UCSD-AML1 (cell line): ENCODE results near the gene RPS17.
"Not testable (repeated sequence)": the region's sequence is repeated elsewhere in the genome, so short reads cannot be mapped to it uniquely, and the experiment has no call there.

ENCODE experiments used
- DNase-seq: peaks from one replicate; lab custom pipeline; 2025; ENCODE audit not compliant: unreplicated experiment; lab: John Stamatoyannopoulos, UW

Gene RPS17

GRCh38 chr15:82513587-82513986 lies 26.7 kb downstream of the RPS17 start:
- not testable (repeated sequence) for DNase-seq

DNA sequence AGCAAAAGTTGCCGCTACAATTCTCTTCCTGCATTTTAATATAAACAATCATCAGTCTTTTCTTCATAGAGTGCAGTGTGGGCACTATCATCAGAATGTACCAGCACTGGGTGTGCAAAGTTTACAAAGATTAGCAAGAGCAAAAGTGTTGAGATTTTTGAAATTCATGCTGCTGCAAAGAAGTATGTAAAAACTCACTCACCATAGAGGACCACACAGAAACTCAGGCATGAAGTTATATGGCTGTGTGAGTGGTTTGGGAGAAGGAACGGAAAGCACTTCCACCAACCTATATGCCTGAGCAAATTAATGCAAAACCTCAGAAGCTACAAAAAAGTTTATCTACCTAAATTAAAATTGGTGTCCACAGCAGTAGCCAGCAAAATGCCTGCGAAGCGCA lies 32.6 kb downstream of the RPS17 start:
- not testable (repeated sequence) for DNase-seq

GRCh38 chr15:82507087-82507486 lies 33.2 kb downstream of the RPS17 start:
- DNase-seq = not testable (repeated sequence)

DNA sequence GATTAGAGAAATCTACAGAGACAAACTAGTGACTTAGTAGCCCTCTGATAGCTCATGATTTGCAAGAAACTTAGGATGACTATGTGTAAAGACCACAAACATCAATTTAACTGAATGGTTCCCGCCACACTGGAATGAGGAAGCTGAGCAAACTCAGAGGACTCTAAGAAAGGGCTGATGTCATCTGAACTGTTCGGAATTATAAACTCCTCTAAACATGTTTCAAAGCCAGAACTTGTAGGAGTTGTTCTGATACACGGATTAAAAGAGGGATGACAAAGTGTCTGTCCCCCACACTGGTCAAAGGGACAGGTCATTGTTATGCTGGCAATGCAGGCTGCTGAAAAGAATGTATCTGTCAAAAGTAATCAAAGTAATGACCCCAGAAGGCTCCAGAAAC lies 34.4 kb downstream of the RPS17 start:
- not testable (repeated sequence) for DNase-seq

DNA sequence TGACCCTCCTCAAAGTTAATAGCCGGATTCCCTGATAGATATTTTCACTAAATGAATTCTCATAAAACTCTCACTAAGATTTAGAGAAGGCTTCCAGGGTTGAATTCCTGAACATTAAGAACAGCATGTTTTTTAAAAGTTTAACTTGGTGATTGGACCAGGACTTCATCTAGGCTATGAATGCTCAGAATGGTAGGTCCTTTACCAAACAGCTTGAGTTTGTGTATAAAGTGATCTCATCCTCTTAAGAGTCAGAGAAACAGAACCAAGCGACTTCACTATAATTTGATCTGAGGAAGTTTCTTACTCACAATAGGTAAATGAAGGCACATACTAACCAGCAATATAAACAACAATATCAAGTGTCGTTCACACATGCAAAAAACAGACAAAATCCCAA lies 36.2 kb downstream of the RPS17 start:
- DNase-seq = not testable (repeated sequence)

- not testable (repeated sequence) for DNase-seq
Observed at GRCh38 chr15:82502700-82503339, 37.4 kb downstream of the RPS17 start.

- not testable (repeated sequence) for DNase-seq
Observed at GRCh38 chr15:82500772-82501171, 39.5 kb downstream of the RPS17 start.

GRCh38 chr15:82497978-82498377 lies 42.3 kb downstream of the RPS17 start:
- DNase-seq = not testable (repeated sequence)

- DNase-seq = not testable (repeated sequence)
Observed at GRCh38 chr15:82488250-82488649, 52.0 kb downstream of the RPS17 start.

DNA sequence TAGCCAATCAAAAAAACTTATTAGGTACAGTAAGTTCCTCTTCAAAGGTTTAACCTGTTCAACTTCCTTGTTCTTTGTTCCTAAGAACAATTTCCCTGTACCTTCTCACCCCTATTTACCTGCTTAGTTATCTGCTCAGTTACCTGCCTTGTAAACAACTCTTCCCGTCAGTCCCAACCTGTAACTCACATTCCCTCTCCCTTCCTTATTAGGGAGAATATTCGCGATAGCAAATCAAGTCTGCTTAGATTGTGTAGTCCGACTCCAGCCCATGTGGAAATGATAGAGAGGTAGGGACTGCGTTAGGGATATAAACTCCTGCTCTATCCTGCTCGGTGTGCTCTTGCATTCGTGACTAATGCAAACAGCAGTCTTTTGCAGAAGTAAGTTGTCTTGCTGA lies 53.2 kb downstream of the RPS17 start:
- not testable (repeated sequence) for DNase-seq
